ENCODE results near the gene ECI1. TPM values are rescaled to one million over a fixed set of nuclear protein-coding genes. Genes with fewer than 3 reads are reported as not detected.
A peak's percentile ranks its signal among the peaks of the same experiment; 100 is the strongest.

Gene ECI1
- total and polyA plus RNA-seq, 2 of the 13 experiments (the other 11 are each of a cell fraction or from before 2014, with no cell fraction given), result 82.0 to 102 TPM

GRCh38 chr16:2210386-2211365 lies 40.7 kb downstream of the ECI1 start, which contains the start of gene BRICD5 (continued):
- TF ChIP-seq ZNF280D (CRISPR knock-in tag; IDR thresholded peaks at IDR 0.05) (no peak), ZSCAN29 (CRISPR knock-in tag; conservative IDR thresholded peaks at IDR 0.05) (no peak), NFYB (CRISPR knock-in tag; IDR thresholded peaks at IDR 0.05) (no peak), NR2F6 (IDR thresholded peaks at IDR 0.05) (no peak), NR2F6 (CRISPR knock-in tag; IDR thresholded peaks at IDR 0.05) (peak; percentile 58), ZSCAN31 (CRISPR knock-in tag; IDR thresholded peaks at IDR 0.05; ENCODE audit: low read depth) (no peak), ZNF383 (CRISPR knock-in tag; IDR thresholded peaks at IDR 0.05; ENCODE audit: borderline replicate concordance) (no peak), SNAPC2 (CRISPR knock-in tag; IDR thresholded peaks at IDR 0.05) (no peak), ZNF468 (CRISPR knock-in tag; IDR thresholded peaks at IDR 0.05) (no peak), RFXANK (CRISPR knock-in tag; IDR thresholded peaks at IDR 0.05) (no peak), ZNF367 (CRISPR knock-in tag; IDR thresholded peaks at IDR 0.05; ENCODE audit: borderline replicate concordance) (no peak), FOXA3 (CRISPR knock-in tag; IDR thresholded peaks at IDR 0.05) (no peak), NR0B2 (CRISPR knock-in tag; IDR thresholded peaks at IDR 0.05) (peak; percentile 58; the same call in 1 of the 2 replicates), ZNF790 (CRISPR knock-in tag; IDR thresholded peaks at IDR 0.05; ENCODE audit: borderline replicate concordance) (no peak), E2F1 (CRISPR knock-in tag; IDR thresholded peaks at IDR 0.05) (no peak), FOXC1 (CRISPR knock-in tag; IDR thresholded peaks at IDR 0.05; ENCODE audit: borderline replicate concordance) (no peak), HMG20B (CRISPR knock-in tag; conservative IDR thresholded peaks at IDR 0.05) (no peak), ZBTB14 (CRISPR knock-in tag; IDR thresholded peaks at IDR 0.05) (no peak), ZBTB10 (CRISPR knock-in tag; IDR thresholded peaks at IDR 0.05; ENCODE audit: borderline replicate concordance) (no peak), SYNCRIP (IDR thresholded peaks at IDR 0.05; ENCODE audit: insufficient read depth, low read depth, low read length) (no peak)

All from HepG2 (cell line).